Right ventricle myocardium superior (tissue), 1 donor: Measurements from ENCODE around the gene HSF2. TPM values are rescaled to one million over a fixed set of nuclear protein-coding genes. Genes with fewer than 3 reads are reported as not detected.
"Not testable (repeated sequence)": the region's sequence is repeated elsewhere in the genome, so short reads cannot be mapped to it uniquely, and the experiment has no call there.

Source experiments
- ATAC-seq: fragments of 200-7000 bp; cut with Tn5 transposase; one replicate; pipeline ENCODE4 v1.9.1; 2020; ENCODE audit warnings: mild to moderate bottlenecking; ENCODE audit not compliant: poor library complexity
- DNase-seq: peaks from one replicate; pipeline ENCODE4 v3.0.0-alpha.2; 2020
- intact Hi-C: fragments of 100-400 bp; cut with DNase I; formaldehyde crosslinking; loops from one replicate; pipeline ENCODE4 v1.11.2; 2022
- total RNA-seq: library from RNA; stranded (reverse); fragmentation: NEBNext Ultra II Directional; extraction: Animal tissue kit (Norgen Biotek cat#: 25700); gene quantifications from one replicate; pipeline ENCODE4 v1.2.1, GENCODE V29; 2021
- donor health status: DM: no; HTN: yes; CAD: no; lungs with severe emphysema.

HSF2 gene
- total RNA-seq, 1 donor from 2014 or later: 19.5 TPM

- DNase-seq (no peak), ATAC-seq (no peak)
- intact Hi-C loops: no loop called here
Measured at GRCh38 chr6:122428781-122429180, 29.3 kb downstream of the HSF2 start.

DNA sequence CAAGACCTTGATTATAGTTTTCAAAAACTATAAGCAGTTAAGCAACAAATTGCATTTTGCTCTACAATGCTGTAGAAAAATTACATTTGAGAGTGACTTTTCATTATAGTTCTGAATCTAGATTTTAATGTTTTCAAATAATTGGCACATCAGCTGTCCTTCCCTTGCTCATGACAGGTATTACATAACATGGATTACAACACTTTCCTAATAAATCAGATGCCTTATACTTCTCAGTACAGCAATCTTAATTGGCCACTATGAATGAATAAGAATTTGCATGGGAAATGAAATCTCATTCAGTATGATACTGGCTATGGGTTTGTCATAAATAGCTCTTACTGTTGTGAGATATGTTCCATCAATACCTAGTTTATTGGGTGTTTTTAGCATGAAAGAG is 29.9 kb downstream of the HSF2 start:
- intact Hi-C loops: no loop called here
- ATAC-seq (no peak), DNase-seq (no peak)

GRCh38 chr6:122431780-122432179 is 32.3 kb downstream of the HSF2 start:
- intact Hi-C loops: no loop called here
- DNase-seq (no peak), ATAC-seq (no peak)

DNA sequence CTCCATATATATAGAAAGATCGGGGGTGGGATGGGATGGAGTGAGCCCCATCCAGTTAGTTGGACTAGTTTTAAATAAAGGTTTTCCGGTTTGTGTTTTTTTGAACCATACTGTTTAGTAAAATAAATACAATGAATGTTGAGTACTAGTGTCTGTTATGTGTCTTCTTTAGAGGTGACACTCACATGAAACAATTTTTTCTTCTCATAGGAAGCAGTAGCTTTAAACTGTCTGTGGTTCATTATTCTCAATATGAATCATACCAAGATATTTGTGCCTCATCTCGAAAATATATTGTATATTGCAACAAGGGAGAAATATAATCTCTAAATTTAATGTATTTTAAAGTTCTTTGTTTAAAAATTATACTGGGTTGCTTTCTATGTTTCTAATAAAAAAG is 33.4 kb downstream of the HSF2 start:
- intact Hi-C loops: no loop called here
- ATAC-seq (no peak), DNase-seq (no peak)

DNA sequence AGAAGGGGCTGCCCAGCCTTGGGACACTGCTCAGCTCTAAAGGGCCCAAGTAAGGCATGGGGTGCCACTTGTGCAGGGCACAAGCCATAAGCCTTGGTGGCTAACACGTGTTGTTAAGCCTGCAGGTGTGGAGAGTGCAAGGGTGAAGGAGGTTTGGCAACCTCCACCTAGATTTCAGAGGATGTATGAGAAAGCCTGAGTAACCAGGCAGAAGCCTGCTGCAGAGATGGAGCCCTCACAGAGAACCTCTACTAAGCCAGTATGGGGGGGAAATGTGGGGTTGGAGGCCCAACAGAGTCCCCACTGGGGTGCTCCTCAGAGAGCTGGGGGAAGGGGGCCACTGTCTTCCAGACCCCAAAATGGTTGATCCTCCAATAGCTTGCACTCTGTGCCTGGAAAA is 39.5 kb downstream of the HSF2 start:
- DNase-seq: no peak
- intact Hi-C loops: no loop called here
- ATAC-seq: peak; percentile 27

DNA sequence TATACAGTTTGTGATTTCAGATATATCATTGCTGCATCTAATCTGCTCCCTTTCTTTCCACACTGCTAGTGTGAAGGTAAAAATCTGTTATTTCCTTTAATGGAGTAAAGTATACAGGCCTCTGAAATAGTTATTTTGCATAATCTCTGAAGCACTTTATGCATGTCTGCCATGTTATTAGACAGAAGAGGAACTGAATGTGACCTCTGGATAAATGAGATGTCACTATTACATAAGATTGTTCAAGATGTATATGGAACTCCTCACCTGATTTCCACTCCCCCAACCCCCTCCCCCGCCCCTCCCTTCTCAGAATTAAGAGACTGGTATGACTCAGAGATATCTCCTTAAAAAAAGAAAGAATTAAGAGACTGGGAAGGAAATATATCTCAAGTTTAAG is 45.8 kb downstream of the HSF2 start:
- intact Hi-C loops: no loop called here
- no peak for ATAC-seq
- DNase-seq: no peak

GRCh38 chr6:122449069-122449468 is 49.6 kb downstream of the HSF2 start:
- intact Hi-C loops: no loop called here
- no peak for DNase-seq
- no peak for ATAC-seq

- intact Hi-C loops: no loop called here
- DNase-seq: no peak
- ATAC-seq: no peak
Measured at GRCh38 chr6:122452509-122452908, 53.1 kb downstream of the HSF2 start.

DNA sequence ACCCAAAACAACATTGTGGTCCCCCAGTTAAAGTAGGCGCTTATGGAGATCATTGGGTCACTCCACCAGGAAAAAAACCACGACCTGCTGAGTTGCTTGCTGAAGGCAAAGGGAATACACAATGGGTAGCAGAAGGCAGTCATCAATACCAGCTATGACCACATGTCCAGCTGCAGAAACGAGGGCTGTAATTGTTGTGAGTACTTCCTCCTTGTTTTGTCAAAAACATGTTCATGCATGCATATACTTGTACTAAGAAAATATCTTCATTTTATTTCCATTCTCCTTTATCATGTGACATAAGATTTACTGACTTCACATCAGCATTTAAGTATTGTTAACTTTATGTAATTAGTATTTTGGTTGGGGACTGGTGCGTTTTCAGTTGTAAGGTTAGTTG is 55.2 kb downstream of the HSF2 start:
- intact Hi-C loops: no loop called here
- DNase-seq (no peak), ATAC-seq (no peak)

DNA sequence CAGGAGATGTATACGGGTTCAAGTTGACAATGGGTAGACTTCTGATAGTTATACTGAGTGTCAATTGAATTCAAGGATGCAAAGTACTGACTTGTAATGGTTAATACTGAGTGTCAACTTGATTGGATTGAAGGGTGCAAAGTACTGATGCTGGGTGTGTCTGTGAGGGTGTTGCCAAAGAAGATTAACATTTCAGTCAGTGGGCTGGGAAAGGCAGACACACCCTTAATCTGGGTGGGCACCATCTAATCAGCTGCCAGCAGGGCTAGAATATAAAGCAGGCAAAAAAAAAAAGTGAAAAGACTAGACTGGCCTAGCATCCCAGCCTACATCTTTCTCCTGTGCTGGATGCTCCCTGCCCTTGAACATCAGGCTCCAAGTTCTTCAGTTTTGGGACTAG is 55.7 kb downstream of the HSF2 start:
- DNase-seq, intact Hi-C loops, ATAC-seq: not testable (repeated sequence)

DNA sequence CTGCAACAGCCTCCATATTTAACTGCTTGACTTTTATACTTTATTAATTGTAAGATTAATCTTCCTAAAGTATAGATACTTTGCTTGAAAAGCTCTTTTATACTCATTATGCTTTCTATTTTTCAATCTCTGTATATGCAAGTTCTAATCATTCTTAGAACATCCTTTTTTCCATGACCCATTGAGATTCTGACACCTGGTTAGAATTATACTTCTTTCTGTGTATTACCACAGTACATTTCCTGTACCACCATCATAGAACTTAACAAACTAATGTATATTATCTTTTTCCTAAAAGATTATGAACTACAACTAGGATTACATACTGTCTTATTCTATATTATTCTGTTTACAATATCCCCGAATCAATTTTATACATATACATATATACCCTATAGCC is 58.6 kb downstream of the HSF2 start:
- DNase-seq (no peak), ATAC-seq (no peak)
- intact Hi-C loops: no loop called here

GRCh38 chr6:122459240-122459639 is 59.8 kb downstream of the HSF2 start:
- DNase-seq (no peak), ATAC-seq (no peak)
- intact Hi-C loops: no loop called here

- intact Hi-C loops, ATAC-seq, DNase-seq: not testable (repeated sequence)
Measured at GRCh38 chr6:122459865-122460416, 60.5 kb downstream of the HSF2 start.

- intact Hi-C loops: no loop called here
- ATAC-seq (no peak), DNase-seq (no peak)
Measured at GRCh38 chr6:122461885-122462284, 62.4 kb downstream of the HSF2 start.

GRCh38 chr6:122471107-122472021 is 71.9 kb downstream of the HSF2 start, which contains the start of gene SERINC1:
SERINC1 (minus strand) TSS chr6:122471807; CDS start chr6:122471737, 70 bp downstream.
- intact Hi-C loops: loop anchor here (5.0 kb wide), 1 partner anchor 69 kb away; no protein-coding TSS in a partner anchor
- ATAC-seq: peak; percentile 100
- DNase-seq: peak; percentile 98

DNA sequence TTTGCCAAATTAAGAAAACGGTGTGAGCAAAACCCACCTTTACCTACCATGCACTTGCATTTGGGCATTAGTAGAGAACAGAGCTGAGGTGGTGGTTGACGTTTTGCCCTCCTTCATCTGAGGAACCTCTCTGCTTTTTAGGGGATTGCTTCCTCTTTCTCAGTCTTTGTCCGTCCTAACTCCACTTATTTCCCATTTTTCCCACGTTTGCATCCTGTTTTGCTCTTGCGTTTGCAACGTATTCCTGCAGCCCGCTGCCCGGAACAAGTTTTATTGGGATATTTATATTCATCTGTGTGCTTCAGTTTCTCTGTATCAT is 72.5 kb downstream of the HSF2 start:
- intact Hi-C loops: loop anchor here (5.0 kb wide), 1 partner anchor 70 kb away; no protein-coding TSS in a partner anchor
- ATAC-seq: peak; percentile 54
- DNase-seq: no peak

GRCh38 chr6:122476131-122476530 is 76.7 kb downstream of the HSF2 start:
- ATAC-seq (no peak), DNase-seq (no peak)
- intact Hi-C loops: no loop called here

DNA sequence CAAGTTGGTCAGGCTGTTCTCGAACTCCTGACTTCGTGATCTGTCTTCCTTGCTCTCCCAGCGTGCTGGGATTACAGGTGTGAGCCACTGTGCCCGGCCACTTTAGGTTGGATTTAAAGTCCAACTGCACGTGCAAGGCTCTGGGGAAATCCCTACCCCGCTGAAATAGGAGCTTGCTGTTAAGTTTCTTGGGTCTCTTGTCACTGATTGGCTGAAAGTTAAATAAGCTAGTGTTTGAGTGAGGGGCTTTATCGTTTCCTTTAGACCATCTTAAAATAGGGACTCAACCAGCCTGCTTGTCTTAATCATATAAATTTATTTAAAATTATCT is 83.3 kb downstream of the HSF2 start:
- intact Hi-C loops: no loop called here
- no peak for ATAC-seq
- no peak for DNase-seq
